Upper lobe of right lung (tissue), 1 donor: ENCODE data around the gene WDR64. TPM values are rescaled to one million over a fixed set of nuclear protein-coding genes. Genes with fewer than 3 reads are reported as not detected.

Experiments
- ATAC-seq: fragments of 200-7000 bp; cut with Tn5 transposase; one replicate; pipeline ENCODE4 v1.9.1; 2020; ENCODE audit warnings: mild to moderate bottlenecking, moderate library complexity
- DNase-seq: peaks from one replicate; pipeline ENCODE4 v3.0.0-alpha.2; 2020
- H3K27ac ChIP-seq: fragments of 200-600 bp; one replicate; pipeline ENCODE4 v1.8.0; 2022
- H3K27me3 ChIP-seq: fragments of 200-600 bp; one replicate; pipeline ENCODE4 v1.8.0; 2022; ENCODE audit warnings: mild to moderate bottlenecking
- H3K36me3 ChIP-seq: fragments of 200-600 bp; one replicate; pipeline ENCODE4 v1.8.0; 2022
- H3K4me1 ChIP-seq: fragments of 200-600 bp; one replicate; pipeline ENCODE4 v1.8.0; 2022
- H3K4me3 ChIP-seq: fragments of 200-600 bp; one replicate; pipeline ENCODE4 v1.8.0; 2022; ENCODE audit warnings: mild to moderate bottlenecking
- H3K9me3 ChIP-seq: fragments of 200-600 bp; one replicate; pipeline ENCODE4 v1.8.0; 2022
- intact Hi-C: fragments of 100-400 bp; cut with DNase I; formaldehyde crosslinking; loops from one replicate; pipeline ENCODE4 v1.11.0; 2022
- total RNA-seq: library from RNA; stranded (reverse); fragmentation: NEBNext Ultra II Directional; extraction: Animal tissue kit (Norgen Biotek cat#: 25700); gene quantifications from one replicate; pipeline ENCODE4 v1.2.1, GENCODE V29; 2021
- TF ChIP-seq, protein P1 (sequence below): fragments of 200-600 bp; IDR thresholded peaks from one replicate; pipeline ENCODE4 v1.8.0; 2022; ENCODE audit warnings: antibody characterized with exemption
- donor health status: DM: no; HTN: yes; CAD: no; lungs with severe emphysema.

The WDR64 gene
- total RNA-seq, 1 donor from 2014 or later, result not detected

DNA sequence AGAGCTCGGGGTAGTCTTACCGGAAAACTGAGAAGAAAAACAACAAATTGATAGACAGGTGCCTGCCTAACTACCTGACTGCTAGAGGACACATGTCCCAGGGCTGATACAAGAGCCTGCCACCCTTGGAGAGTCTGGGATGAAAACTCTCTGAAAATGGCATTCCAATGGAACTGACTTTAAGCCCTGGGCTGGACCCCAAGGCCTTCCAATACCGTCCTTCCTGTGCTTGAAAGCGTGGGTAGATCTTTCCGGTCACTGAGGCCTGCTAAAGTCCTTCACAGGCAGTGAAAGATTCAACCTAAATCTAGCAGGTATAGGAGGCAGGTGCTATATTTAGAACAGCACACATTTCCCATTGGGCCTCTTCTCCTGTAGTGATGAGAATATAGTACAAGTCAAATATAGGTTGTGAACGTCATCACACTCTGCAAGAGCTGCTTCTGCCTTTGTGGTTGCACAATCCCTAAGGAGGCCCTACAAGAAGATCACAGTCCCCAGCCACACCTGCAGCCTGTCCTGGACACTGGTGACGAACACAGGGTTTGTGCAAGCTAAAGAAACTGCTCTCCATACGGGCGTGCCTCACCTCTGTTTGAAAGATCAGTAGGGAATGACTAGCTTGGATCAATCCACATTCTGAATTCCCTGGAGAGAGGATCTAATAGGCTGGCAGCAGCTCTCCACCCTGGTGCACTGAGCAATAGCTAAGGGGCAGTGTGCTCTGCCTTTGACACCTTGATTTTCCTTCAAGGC, 11.0 kb upstream of the WDR64 start:
- H3K4me1 ChIP-seq, result peaks cover 16% of the 10 kb centered on the region
- no peak for DNase-seq
- H3K9me3 ChIP-seq, result no peaks in the 10 kb centered on the region
- ATAC-seq, result no peak
- H3K27ac ChIP-seq, result peak overlapping the region; percentile 66
- H3K4me3 ChIP-seq, result peak overlapping the region; percentile 82
- intact Hi-C loops, result no loop called here
- TF ChIP-seq, protein P1, sequence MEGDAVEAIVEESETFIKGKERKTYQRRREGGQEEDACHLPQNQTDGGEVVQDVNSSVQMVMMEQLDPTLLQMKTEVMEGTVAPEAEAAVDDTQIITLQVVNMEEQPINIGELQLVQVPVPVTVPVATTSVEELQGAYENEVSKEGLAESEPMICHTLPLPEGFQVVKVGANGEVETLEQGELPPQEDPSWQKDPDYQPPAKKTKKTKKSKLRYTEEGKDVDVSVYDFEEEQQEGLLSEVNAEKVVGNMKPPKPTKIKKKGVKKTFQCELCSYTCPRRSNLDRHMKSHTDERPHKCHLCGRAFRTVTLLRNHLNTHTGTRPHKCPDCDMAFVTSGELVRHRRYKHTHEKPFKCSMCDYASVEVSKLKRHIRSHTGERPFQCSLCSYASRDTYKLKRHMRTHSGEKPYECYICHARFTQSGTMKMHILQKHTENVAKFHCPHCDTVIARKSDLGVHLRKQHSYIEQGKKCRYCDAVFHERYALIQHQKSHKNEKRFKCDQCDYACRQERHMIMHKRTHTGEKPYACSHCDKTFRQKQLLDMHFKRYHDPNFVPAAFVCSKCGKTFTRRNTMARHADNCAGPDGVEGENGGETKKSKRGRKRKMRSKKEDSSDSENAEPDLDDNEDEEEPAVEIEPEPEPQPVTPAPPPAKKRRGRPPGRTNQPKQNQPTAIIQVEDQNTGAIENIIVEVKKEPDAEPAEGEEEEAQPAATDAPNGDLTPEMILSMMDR, result no peak
- H3K36me3 ChIP-seq, result no peaks in the 10 kb centered on the region
- no peaks in the 10 kb centered on the region for H3K27me3 ChIP-seq

DNA sequence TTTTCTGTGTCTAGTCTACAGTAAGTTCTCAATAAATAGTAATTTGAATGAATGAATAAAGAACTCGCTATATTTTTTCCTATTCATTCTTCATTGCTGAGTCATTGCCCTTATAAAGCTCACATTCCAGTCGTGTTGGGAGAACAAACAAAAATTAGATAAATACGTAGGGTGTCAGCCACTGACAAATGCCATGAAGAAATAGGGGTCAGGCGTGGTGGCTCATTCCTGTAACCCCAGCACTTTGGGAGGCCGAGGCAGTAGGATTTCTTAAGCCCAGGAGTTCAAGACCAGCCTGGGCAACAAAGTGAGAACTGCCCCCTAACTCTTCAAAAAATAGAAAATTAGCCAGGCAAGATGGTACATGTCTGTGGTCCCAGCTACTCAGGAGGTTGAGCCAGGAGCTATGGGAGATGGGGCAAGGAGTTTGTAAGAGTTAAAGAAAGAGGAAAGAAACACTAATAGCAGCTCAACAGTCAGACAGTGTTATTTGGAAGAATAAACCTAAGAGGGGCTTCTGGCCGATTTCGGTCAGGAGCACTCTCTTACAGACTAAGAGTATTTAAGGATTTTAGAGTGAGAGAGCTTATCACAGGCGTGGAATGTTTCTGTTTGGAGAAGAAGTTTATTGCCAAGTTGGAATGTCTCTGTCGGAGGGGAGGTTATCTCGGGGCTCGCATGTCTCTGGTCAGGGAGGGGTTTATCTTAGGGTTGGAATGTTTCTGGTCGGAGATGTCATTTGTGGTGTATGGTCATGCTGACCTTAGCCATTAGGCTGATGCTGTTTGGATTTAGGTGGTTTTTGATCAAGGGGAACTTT, 10.1 kb upstream of the WDR64 start:
- intact Hi-C loops, result no loop called here
- TF ChIP-seq, protein P1, result no peak
- no peaks in the 10 kb centered on the region for H3K36me3 ChIP-seq
- ATAC-seq (no peak), DNase-seq (no peak)
- H3K4me3 ChIP-seq, result no peak overlapping the region
- peaks cover 16% of the 10 kb centered on the region for H3K4me1 ChIP-seq
- H3K9me3 ChIP-seq, result no peaks in the 10 kb centered on the region
- H3K27me3 ChIP-seq, result no peaks in the 10 kb centered on the region
- no peak overlapping the region for H3K27ac ChIP-seq

DNA sequence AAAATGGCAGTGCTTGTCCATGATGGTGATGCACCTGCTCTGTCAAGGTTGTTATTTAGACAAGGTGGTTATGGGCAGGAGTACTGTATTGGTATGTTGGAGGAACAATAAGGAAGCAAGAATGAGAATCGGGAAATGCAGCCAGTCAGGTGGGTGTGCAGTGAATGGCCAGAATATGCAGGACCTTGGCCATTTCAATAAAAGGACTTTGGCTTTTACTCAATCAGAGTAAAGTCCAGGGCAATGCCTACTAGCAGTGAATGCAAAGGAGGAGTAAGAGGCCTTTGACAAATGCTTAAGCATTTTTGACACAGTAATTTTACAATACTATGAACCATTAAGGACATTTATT, 9.5 kb upstream of the WDR64 start:
- Histone ChIP-seq H3K27ac (no peak overlapping the region), H3K4me1 (peaks cover 16% of the 10 kb centered on the region), H3K27me3 (no peaks in the 10 kb centered on the region), H3K9me3 (no peaks in the 10 kb centered on the region), H3K36me3 (no peaks in the 10 kb centered on the region), H3K4me3 (no peak overlapping the region)
- intact Hi-C loops, result no loop called here
- no peak for DNase-seq
- TF ChIP-seq, protein P1, result no peak
- ATAC-seq, result no peak

DNA sequence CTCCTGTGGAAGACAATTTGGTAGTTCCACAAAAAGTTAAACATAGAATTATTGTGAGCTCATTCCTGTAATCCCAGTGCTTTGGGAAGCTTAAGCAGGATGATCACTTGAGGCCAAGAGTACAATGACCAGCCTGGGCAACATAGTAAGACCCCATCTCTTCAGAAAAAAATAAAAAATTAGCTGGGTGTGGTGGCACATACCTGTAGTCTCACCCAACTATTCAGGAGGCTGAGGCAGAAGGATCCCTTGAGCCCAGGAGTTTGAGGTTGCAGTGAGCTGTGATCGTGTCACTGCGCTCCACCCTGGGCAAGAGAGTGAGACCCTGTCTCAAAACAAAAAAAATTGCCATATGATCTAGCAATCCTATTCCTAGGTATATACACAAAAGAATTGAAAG, 7.8 kb upstream of the WDR64 start:
- Histone ChIP-seq H3K27ac (no peak overlapping the region), H3K9me3 (no peaks in the 10 kb centered on the region), H3K27me3 (no peaks in the 10 kb centered on the region), H3K4me1 (peaks cover 5% of the 10 kb centered on the region), H3K36me3 (no peaks in the 10 kb centered on the region), H3K4me3 (no peak overlapping the region)
- TF ChIP-seq, protein P1, result no peak
- DNase-seq, result no peak
- intact Hi-C loops, result no loop called here
- no peak for ATAC-seq

DNA sequence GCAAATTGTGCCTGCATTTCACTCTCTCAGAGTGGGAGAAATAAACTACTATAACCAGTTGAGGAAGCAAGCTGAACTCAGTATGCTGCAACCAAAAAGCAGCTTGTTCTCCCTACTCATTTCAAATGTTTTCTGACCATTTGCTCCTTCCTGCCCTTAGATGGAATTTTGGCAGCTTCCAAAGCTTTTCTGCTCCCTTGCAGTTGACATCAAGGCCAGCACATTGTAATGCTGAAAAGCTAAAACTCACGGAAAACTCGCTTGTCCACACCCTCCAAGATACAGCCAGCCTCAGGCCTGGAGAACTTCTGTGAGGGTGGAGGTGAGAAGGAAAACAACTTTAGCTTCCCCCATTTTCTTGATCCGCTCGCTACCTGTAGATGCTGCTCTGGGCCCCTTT, 6.9 kb upstream of the WDR64 start:
- no peaks in the 10 kb centered on the region for H3K36me3 ChIP-seq
- no peaks in the 10 kb centered on the region for H3K27me3 ChIP-seq
- no peak for ATAC-seq
- TF ChIP-seq, protein P1, result no peak
- no peak overlapping the region for H3K4me3 ChIP-seq
- no peak for DNase-seq
- no peak overlapping the region for H3K27ac ChIP-seq
- intact Hi-C loops, result no loop called here
- no peaks in the 10 kb centered on the region for H3K9me3 ChIP-seq
- H3K4me1 ChIP-seq, result peaks cover 5% of the 10 kb centered on the region
